Activated B cell treated with CpG ODN at 0.5 μM for 24 hours (primary cell): ENCODE data around the gene FAM210A. TPM values are rescaled to one million over a fixed set of nuclear protein-coding genes. Genes with fewer than 3 reads are reported as not detected.

Experiments used
- ATAC-seq: fragments of 200-7000 bp; cut with Tn5 transposase; one replicate; pipeline ENCODE4 v1.10.0; 2021; ENCODE audit warnings: low read depth, mild to moderate bottlenecking, moderate library complexity
- CTCF ChIA-PET: fragments of 350-600 bp; sonication (Branson Sonifier 250); formaldehyde crosslinking; loops from one replicate; lab custom pipeline; 2021; ENCODE audit warnings: antibody characterized with exemption; lab: Charles Lee
- POLR2A ChIA-PET: fragments of 350-600 bp; sonication (Branson Sonifier 250); formaldehyde crosslinking; loops from one replicate; lab custom pipeline; 2021; ENCODE audit warnings: antibody characterized with exemption; lab: Charles Lee
- DNase-seq: peaks from one replicate; pipeline ENCODE4 v3.0.0; 2022
- H3K27ac Mint-ChIP-seq: one replicate; pipeline ENCODE4 v1.8.0; 2020; ENCODE audit warnings: mixed read lengths
- H3K27me3 Mint-ChIP-seq: one replicate; pipeline ENCODE4 v1.8.0; 2021; ENCODE audit warnings: mixed read lengths
- H3K36me3 Mint-ChIP-seq: one replicate; pipeline ENCODE4 v1.8.0; 2021; ENCODE audit warnings: low read depth, mixed read lengths
- H3K4me1 Mint-ChIP-seq: one replicate; pipeline ENCODE4 v1.8.0; 2021; ENCODE audit warnings: mixed read lengths
- H3K4me3 Mint-ChIP-seq: one replicate; pipeline ENCODE4 v1.8.0; 2020; ENCODE audit warnings: mild to moderate bottlenecking, mixed read lengths
- H3K9me3 Mint-ChIP-seq: one replicate; pipeline ENCODE4 v1.8.0; 2020; ENCODE audit warnings: mixed read lengths
- intact Hi-C: fragments of 100-400 bp; cut with micrococcal nuclease; formaldehyde crosslinking; loops from one replicate; pipeline ENCODE4 v1.15.1; 2024
- total RNA-seq: library from RNA; stranded (reverse); gene quantifications from 2 replicates; pipeline ENCODE4 v1.2.3, GENCODE V29; 2022
- TF ChIP-seq, protein P1 (sequence below): fragments of 200-600 bp; IDR thresholded peaks from one replicate; pipeline ENCODE4 v1.8.0; 2022; ENCODE audit warnings: antibody characterized with exemption, mild to moderate bottlenecking

FAM210A gene
- total RNA-seq, 1 donor from 2014 or later = 12.6 TPM

DNA sequence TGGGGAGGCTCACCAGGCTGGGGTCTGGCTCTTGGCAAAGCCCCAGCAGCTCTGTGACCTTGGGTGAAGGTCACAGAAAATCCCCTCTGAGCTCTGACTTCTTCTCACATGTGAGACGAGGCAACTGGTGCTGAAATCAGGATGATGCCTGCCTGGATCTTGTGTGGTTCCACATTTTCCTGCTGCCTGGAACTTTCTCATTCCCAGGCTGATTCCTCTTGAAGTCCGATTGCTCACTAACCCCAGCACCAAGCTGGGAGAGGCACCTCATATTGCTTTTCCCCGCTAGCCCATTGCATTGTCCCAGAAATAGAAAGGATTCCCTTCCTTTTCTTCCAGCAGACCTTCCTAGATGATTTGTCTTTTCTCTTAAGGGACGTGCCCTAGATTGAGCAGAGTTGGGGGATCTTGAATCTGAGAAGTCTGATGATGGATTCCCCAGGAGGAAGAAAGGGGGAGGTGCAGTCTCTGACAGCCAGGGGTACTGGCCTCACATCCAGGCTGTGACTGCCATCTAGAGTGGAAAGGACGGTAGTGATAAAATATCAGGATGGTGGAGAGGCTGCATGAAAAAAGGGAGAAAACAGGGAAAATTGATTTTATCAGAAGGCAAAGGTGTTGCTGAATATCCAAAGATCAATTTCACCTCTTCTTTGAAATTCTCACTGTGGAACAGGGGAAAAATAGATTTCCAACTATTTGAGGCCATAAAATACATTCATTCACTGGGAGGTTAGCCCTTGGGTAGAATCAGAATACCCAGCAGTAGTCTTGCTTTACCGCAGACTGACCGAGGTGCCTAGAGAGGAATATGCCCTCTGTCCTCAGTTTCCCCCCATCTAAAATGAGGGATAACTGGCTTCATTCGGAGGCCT lies 96.3 kb downstream of the FAM210A start:
- ChIA-PET CTCF (interaction anchor here (0.6 to 3.9 kb wide), 18 partner anchors 15 to 915 kb away, joined by 3 to 121 read pairs (median 6); no protein-coding TSS in a partner anchor), POLR2A (interaction anchor here (0.8 to 3.8 kb wide), 10 partner anchors 15 to 72 kb away, joined by 3 to 33 read pairs (median 6); no protein-coding TSS in a partner anchor)
- H3K36me3 Mint-ChIP-seq = peaks cover 36% of the 10 kb centered on the region
- H3K9me3 Mint-ChIP-seq = no peaks in the 10 kb centered on the region
- peaks cover 24% of the 10 kb centered on the region for H3K4me1 Mint-ChIP-seq
- H3K27me3 Mint-ChIP-seq = no peaks in the 10 kb centered on the region
- DNase-seq (no peak), ATAC-seq (peak; percentile 95)
- intact Hi-C loops = loop anchor here (1.0 kb wide), 7 partner anchors 18 to 471 kb away; partner anchors contain the start of genes FAM210A and RNMT
- TF ChIP-seq, protein P1, sequence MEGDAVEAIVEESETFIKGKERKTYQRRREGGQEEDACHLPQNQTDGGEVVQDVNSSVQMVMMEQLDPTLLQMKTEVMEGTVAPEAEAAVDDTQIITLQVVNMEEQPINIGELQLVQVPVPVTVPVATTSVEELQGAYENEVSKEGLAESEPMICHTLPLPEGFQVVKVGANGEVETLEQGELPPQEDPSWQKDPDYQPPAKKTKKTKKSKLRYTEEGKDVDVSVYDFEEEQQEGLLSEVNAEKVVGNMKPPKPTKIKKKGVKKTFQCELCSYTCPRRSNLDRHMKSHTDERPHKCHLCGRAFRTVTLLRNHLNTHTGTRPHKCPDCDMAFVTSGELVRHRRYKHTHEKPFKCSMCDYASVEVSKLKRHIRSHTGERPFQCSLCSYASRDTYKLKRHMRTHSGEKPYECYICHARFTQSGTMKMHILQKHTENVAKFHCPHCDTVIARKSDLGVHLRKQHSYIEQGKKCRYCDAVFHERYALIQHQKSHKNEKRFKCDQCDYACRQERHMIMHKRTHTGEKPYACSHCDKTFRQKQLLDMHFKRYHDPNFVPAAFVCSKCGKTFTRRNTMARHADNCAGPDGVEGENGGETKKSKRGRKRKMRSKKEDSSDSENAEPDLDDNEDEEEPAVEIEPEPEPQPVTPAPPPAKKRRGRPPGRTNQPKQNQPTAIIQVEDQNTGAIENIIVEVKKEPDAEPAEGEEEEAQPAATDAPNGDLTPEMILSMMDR = peak; percentile 68
- peak overlapping the region; percentile 17 for H3K4me3 Mint-ChIP-seq
- peak overlapping the region; percentile 63 for H3K27ac Mint-ChIP-seq

DNA sequence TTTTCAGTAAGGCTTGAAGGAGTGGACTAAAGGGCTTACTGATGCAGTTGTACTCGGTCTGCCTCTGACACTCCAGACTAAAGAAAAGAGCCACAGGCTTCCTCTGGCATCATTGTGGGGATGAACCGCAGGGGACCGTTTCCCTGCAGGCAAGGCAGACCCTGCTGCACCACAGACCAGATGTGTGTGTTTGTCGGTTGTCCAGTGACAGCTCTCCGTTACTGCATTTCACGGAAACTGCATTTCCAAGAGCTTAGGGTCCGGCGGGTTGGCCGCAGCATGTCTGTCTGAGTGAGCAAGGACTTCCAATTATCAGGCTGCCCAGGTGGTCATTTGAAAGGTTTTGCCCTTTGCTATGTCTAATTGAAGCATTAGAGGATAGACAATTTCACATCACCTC lies 98.1 kb downstream of the FAM210A start:
- POLR2A ChIA-PET = interaction anchor here (0.6 to 3.8 kb wide), 5 partner anchors 15 to 70 kb away, joined by 3 to 33 read pairs (median 16); no protein-coding TSS in a partner anchor
- H3K36me3 Mint-ChIP-seq = peaks cover 43% of the 10 kb centered on the region
- H3K9me3 Mint-ChIP-seq = no peaks in the 10 kb centered on the region
- CTCF ChIA-PET = interaction anchor here (2.0 to 3.9 kb wide), 5 partner anchors 13 to 90 kb away, joined by 10 to 121 read pairs (median 11); no protein-coding TSS in a partner anchor
- TF ChIP-seq, protein P1 = no peak
- DNase-seq = no peak
- no peak for ATAC-seq
- peaks cover 24% of the 10 kb centered on the region for H3K4me1 Mint-ChIP-seq
- H3K27me3 Mint-ChIP-seq = no peaks in the 10 kb centered on the region
- intact Hi-C loops = no loop called here
- H3K27ac Mint-ChIP-seq = no peak overlapping the region
- H3K4me3 Mint-ChIP-seq = no peak overlapping the region

DNA sequence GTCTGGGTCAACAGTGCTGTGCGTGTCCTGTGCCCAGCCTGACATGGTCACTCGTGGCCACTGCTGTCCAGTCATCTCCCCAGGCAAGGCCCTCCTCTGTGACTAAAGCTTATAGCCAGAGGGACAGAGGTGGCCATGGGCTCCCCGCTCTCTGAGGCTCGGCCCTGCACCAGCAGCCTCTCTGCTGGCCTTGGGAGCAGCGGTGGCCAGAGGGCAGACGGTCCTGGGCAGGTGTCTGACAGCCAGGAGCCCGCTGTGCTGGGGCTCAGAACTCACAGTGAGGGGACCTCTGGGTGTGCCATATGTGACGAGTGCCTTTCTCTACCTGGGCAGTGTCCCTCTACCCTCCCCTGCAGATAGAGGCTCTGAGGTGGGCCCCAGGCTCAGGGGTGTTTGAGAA lies 98.7 kb downstream of the FAM210A start:
- intact Hi-C loops = no loop called here
- no peaks in the 10 kb centered on the region for H3K9me3 Mint-ChIP-seq
- ATAC-seq (no peak), DNase-seq (no peak)
- no peak overlapping the region for H3K4me3 Mint-ChIP-seq
- peaks cover 24% of the 10 kb centered on the region for H3K4me1 Mint-ChIP-seq
- ChIA-PET CTCF (interaction anchor here (2.9 to 3.9 kb wide), 2 partner anchors 13 to 67 kb away, joined by 19 to 121 read pairs; no protein-coding TSS in a partner anchor), POLR2A (interaction anchor here (0.6 to 3.8 kb wide), 3 partner anchors 15 to 65 kb away, joined by 6 to 33 read pairs (median 16); no protein-coding TSS in a partner anchor)
- TF ChIP-seq, protein P1 = no peak
- peaks cover 43% of the 10 kb centered on the region for H3K36me3 Mint-ChIP-seq
- no peaks in the 10 kb centered on the region for H3K27me3 Mint-ChIP-seq
- no peak overlapping the region for H3K27ac Mint-ChIP-seq

DNA sequence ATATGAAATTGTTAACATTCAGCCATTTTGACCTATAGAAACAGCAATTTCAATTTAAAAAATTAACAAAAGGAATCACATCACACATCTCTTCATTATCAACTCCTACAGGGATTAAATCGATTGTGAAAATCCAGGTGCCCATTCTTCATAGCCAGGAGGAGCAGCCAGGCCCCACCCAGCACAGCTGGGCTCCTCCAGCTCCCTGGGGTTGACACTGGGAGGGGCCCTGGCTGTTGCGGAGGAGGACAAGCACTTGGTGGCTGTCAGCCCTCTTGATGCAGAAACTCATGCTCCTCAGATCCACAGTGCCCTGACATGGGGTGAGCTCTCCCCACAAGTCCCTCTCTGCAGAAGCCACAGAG lies 99.8 kb downstream of the FAM210A start:
- H3K27me3 Mint-ChIP-seq = no peaks in the 10 kb centered on the region
- POLR2A ChIA-PET = interaction anchor here (1.2 to 1.7 kb wide), 3 partner anchors 41 to 64 kb away, joined by 4 to 7 read pairs (median 5); no protein-coding TSS in a partner anchor

More for the DNA sequence above, 99.8 kb downstream of the FAM210A start:
- Mint-ChIP-seq H3K4me1 (peaks cover 24% of the 10 kb centered on the region), H3K4me3 (no peak overlapping the region), H3K36me3 (peaks cover 47% of the 10 kb centered on the region), H3K27ac (no peak overlapping the region), H3K9me3 (no peaks in the 10 kb centered on the region)
- CTCF ChIA-PET = interaction anchor here (3.9 kb wide), 1 partner anchor 66 kb away, joined by 121 read pairs; no protein-coding TSS in a partner anchor
- DNase-seq = no peak
- intact Hi-C loops = no loop called here
- no peak for ATAC-seq
- TF ChIP-seq, protein P1 = no peak
